MM.1S (cell line): ENCODE measurements around the gene ROR2.

Source experiments
- DNase-seq: peaks from one replicate; pipeline ENCODE4 v3.0.0-alpha.2; 2015
- H2AFZ ChIP-seq: fragments of 300-600 bp; sonication (generic); 2 replicates; pipeline ENCODE4 v1.6.0; 2016; ENCODE audit warnings: antibody characterized with exemption, low read length
- H3F3A ChIP-seq: fragments of 300-600 bp; sonication (generic); 2 replicates; pipeline ENCODE4 v1.6.1; 2016; ENCODE audit warnings: mild to moderate bottlenecking, antibody characterized with exemption, low read length, moderate library complexity, mixed read lengths; ENCODE audit not compliant: insufficient read depth
- H3K27ac ChIP-seq: fragments of 300-600 bp; sonication (generic); 2 replicates; pipeline ENCODE4 v1.5.1; 2016; ENCODE audit warnings: mild to moderate bottlenecking, low read length
- H3K27me3 ChIP-seq: fragments of 300-600 bp; sonication (generic); replicated peaks from 2 replicates; pipeline ENCODE4 v1.6.0; 2016; ENCODE audit warnings: low read length; ENCODE audit not compliant: insufficient read depth
- H3K36me3 ChIP-seq: fragments of 300-600 bp; sonication (generic); replicated peaks from 2 replicates; pipeline ENCODE4 v1.6.1; 2016; ENCODE audit warnings: mild to moderate bottlenecking, low read length, mixed read lengths; ENCODE audit not compliant: insufficient read depth
- H3K4me1 ChIP-seq: fragments of 300-600 bp; sonication (generic); 2 replicates; pipeline ENCODE4 v1.6.1; 2016; ENCODE audit warnings: low read length, mixed read lengths
- H3K4me2 ChIP-seq: fragments of 300-600 bp; sonication (generic); 2 replicates; pipeline ENCODE4 v1.6.0; 2016; ENCODE audit warnings: low read depth, low read length
- H3K4me3 ChIP-seq: fragments of 300-600 bp; sonication (generic); 2 replicates; pipeline ENCODE4 v1.5.1; 2016; ENCODE audit warnings: low read length, mixed read lengths
- H3K79me2 ChIP-seq: fragments of 300-600 bp; sonication (generic); 2 replicates; pipeline ENCODE4 v1.6.1; 2016; ENCODE audit warnings: mixed run types, low read length, mixed read lengths
- H3K9ac ChIP-seq: fragments of 300-600 bp; sonication (generic); 2 replicates; pipeline ENCODE4 v1.6.1; 2016; ENCODE audit warnings: low read length, mixed read lengths
- H3K9me2 ChIP-seq: fragments of 300-600 bp; sonication (generic); replicated peaks from 2 replicates; pipeline ENCODE4 v1.6.1; 2016; ENCODE audit warnings: mild to moderate bottlenecking, low read length, mixed read lengths; ENCODE audit not compliant: insufficient read depth
- H3K9me3 ChIP-seq: fragments of 300-600 bp; sonication (generic); replicated peaks from 2 replicates; pipeline ENCODE4 v1.6.1; 2016; ENCODE audit warnings: mild to moderate bottlenecking, low read length, mixed read lengths; ENCODE audit not compliant: insufficient read depth
- H4K20me1 ChIP-seq: fragments of 300-600 bp; sonication (generic); 2 replicates; pipeline ENCODE4 v1.6.1; 2016; ENCODE audit warnings: mild to moderate bottlenecking, low read length, moderate library complexity, mixed read lengths; ENCODE audit not compliant: insufficient read depth
- CTCF ChIP-seq: fragments of 300-600 bp; sonication (generic); IDR thresholded peaks from 2 replicates; pipeline ENCODE4 v1.5.1; 2016; ENCODE audit warnings: antibody characterized with exemption, low read length, mixed read lengths
- EZH2 ChIP-seq: fragments of 300-600 bp; sonication (generic); optimal IDR thresholded peaks from 2 replicates; pipeline ENCODE3; 2017; ENCODE audit warnings: low read depth, mild to moderate bottlenecking, antibody characterized with exemption, low read length, mixed read lengths
- EZH2phosphoT487 ChIP-seq: fragments of 300-600 bp; sonication (generic); IDR thresholded peaks from 2 replicates; pipeline ENCODE4 v1.6.1; 2018; ENCODE audit warnings: antibody characterized with exemption, low read length

ROR2 gene

GRCh38 chr9:91729558-91729842, 220.5 kb downstream of the ROR2 start:
- Histone ChIP-seq H4K20me1 (no peaks in the 10 kb centered on the region), H3K27me3 (no peaks in the 10 kb centered on the region), H3F3A (0 out of 2 replicates have a peak, but pooled peaks cover 5% of the 10 kb centered on the region), H3K4me1 (peaks cover 7% of the 10 kb centered on the region), H2AFZ (no peak overlapping the region), H3K9ac (no peak overlapping the region), H3K9me3 (no peaks in the 10 kb centered on the region), H3K36me3 (0 out of 2 replicates have a peak, but pooled peaks cover 4% of the 10 kb centered on the region), H3K27ac (no peak overlapping the region), H3K79me2 (no peaks in the 10 kb centered on the region), H3K4me3 (no peak overlapping the region), H3K4me2 (no peak overlapping the region), H3K9me2 (no peaks in the 10 kb centered on the region)
- DNase-seq: no peak
- no peak for TF ChIP-seq EZH2phosphoT487
- no peak for TF ChIP-seq CTCF
- TF ChIP-seq EZH2: no peak

DNA sequence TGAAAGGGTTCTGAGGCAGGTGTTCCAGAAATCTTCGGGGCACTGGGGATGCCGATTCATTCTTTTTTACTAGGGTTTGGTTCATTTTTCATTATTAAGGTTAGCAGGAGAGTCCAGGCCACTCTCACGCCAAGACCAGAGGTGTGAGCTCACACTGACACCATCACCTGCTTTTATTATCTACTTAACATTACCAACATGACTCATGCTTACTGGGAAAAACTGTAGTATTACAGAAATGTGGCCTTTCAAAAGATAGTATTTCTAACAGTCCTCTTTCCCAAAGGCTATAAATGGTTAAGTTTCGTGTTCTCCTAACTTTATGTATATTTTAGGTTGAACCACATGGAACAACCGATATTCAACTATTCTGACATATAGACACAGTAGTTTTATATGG, 222.1 kb downstream of the ROR2 start:
- H2AFZ ChIP-seq: no peak overlapping the region
- 0 out of 2 replicates have a peak, but pooled peaks cover 5% of the 10 kb centered on the region for H3F3A ChIP-seq
- no peak overlapping the region for H3K4me3 ChIP-seq
- peaks cover 7% of the 10 kb centered on the region for H3K4me1 ChIP-seq
- H3K9me3 ChIP-seq: no peaks in the 10 kb centered on the region
- H3K4me2 ChIP-seq: no peak overlapping the region
- no peaks in the 10 kb centered on the region for H3K27me3 ChIP-seq
- DNase-seq: no peak
- H3K27ac ChIP-seq: peak overlapping the region; percentile 24; the same call in 1 of the 2 replicates
- no peak overlapping the region for H3K9ac ChIP-seq
- 0 out of 2 replicates have a peak, but pooled peaks cover 4% of the 10 kb centered on the region for H3K36me3 ChIP-seq
- H3K79me2 ChIP-seq: no peaks in the 10 kb centered on the region
- TF ChIP-seq EZH2phosphoT487: no peak
- no peak for TF ChIP-seq CTCF
- no peak for TF ChIP-seq EZH2
- no peaks in the 10 kb centered on the region for H4K20me1 ChIP-seq
- H3K9me2 ChIP-seq: no peaks in the 10 kb centered on the region

- peak overlapping the region; percentile 24; the same call in 1 of the 2 replicates for H3K27ac ChIP-seq
- no peaks in the 10 kb centered on the region for H3K27me3 ChIP-seq
- H3K4me1 ChIP-seq: peaks cover 7% of the 10 kb centered on the region
- H3K9me3 ChIP-seq: no peaks in the 10 kb centered on the region
- H3K36me3 ChIP-seq: 0 out of 2 replicates have a peak, but pooled peaks cover 4% of the 10 kb centered on the region
- 0 out of 2 replicates have a peak, but pooled peaks cover 5% of the 10 kb centered on the region for H3F3A ChIP-seq
- peak; percentile 58 for DNase-seq
- no peaks in the 10 kb centered on the region for H3K9me2 ChIP-seq
- H4K20me1 ChIP-seq: no peaks in the 10 kb centered on the region
- no peak overlapping the region for H3K9ac ChIP-seq
- H3K4me3 ChIP-seq: no peak overlapping the region
- no peak for TF ChIP-seq EZH2phosphoT487
- TF ChIP-seq CTCF: peak; percentile 72
- no peak for TF ChIP-seq EZH2
- no peak overlapping the region for H2AFZ ChIP-seq
- H3K79me2 ChIP-seq: no peaks in the 10 kb centered on the region
- H3K4me2 ChIP-seq: no peak overlapping the region
Observed at GRCh38 chr9:91727316-91727861, 222.6 kb downstream of the ROR2 start.
